Ascending aorta (tissue), 2 donors: ENCODE data around the gene BLTP3B. TPM values are rescaled to one million over a fixed set of nuclear protein-coding genes. Genes with fewer than 3 reads are reported as not detected.

Source experiments
- DNase-seq, 2 donors: peaks; one replicate each; pipeline ENCODE4 v3.0.0-alpha.2; 2019; ENCODE audit warnings: low spot score in 2 of 2
- H3K27ac ChIP-seq, 2 donors: fragments of 200-600 bp; sonication (generic); one replicate each; pipeline ENCODE4 v1.5.1; 2016 to 2017; ENCODE audit warnings: mild to moderate bottlenecking in 1 of 2
- H3K27me3 ChIP-seq: fragments of 200-600 bp; sonication (generic); one replicate; pipeline ENCODE4 v1.5.1; 2017
- H3K36me3 ChIP-seq, 2 donors: fragments of 200-600 bp; sonication (generic); one replicate each; pipeline ENCODE4 v1.5.1; 2016
- H3K4me1 ChIP-seq, 2 donors: fragments of 200-600 bp; sonication (generic); one replicate each; pipeline ENCODE4 v1.5.1; 2016 to 2017; ENCODE audit warnings: mild to moderate bottlenecking in 1 of 2
- H3K4me3 ChIP-seq, 2 donors: fragments of 200-600 bp; sonication (generic); one replicate each; pipeline ENCODE4 v1.5.1; 2016 to 2017; ENCODE audit warnings: mild to moderate bottlenecking in 1 of 2
- H3K9me3 ChIP-seq, 2 donors: fragments of 200-600 bp; sonication (generic); one replicate each; pipeline ENCODE4 v1.5.1; 2016
- intact Hi-C: fragments of 100-400 bp; cut with DNase I; formaldehyde crosslinking; loops from one replicate; pipeline ENCODE4 v1.15.1; 2023
- total RNA-seq: library from RNA; depleted of rRNA; stranded (reverse); fragments of >200 nt; gene quantifications from one replicate; pipeline ENCODE4 v1.1.0, GENCODE V29; 2016
- TF ChIP-seq, protein P1 (sequence below), 3 experiments: fragments of 200-600 bp in 2 of 3; fragments of 450-650 bp in 1 of 3; sonication (generic) in 2 of 3; IDR thresholded peaks; one replicate each; pipeline ENCODE4 v1.5.1; 2016 to 2019; ENCODE audit warnings: antibody characterized with exemption in 3 of 3, mild to moderate bottlenecking in 1 of 3, moderate library complexity in 1 of 3

BLTP3B gene
- total RNA-seq, 1 donor from 2014 or later, result 18.8 TPM

DNA sequence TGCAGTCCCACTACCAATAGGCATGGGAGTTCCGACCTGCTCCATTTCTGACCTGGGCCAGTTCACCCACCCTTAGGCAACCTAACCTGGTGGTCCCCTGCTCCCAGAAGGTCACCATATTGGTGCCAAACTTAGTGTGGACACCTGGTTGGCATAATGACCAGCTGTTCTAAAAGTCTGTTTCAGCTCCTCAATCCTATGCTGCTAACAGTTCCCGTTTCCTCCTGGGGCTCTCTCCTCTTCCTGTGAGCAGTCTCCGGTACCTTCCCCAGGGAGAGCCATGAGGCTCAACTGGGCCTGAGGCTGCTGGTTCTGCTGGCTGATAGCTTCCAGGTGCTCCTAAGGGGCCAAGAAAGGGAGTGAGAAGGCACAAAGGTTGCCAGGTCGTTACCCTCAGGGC lies 15.9 kb upstream of the BLTP3B start:
- no peaks in the 10 kb centered on the region for H3K4me1 ChIP-seq
- H3K27ac ChIP-seq, result no peak overlapping the region
- TF ChIP-seq, protein P1, sequence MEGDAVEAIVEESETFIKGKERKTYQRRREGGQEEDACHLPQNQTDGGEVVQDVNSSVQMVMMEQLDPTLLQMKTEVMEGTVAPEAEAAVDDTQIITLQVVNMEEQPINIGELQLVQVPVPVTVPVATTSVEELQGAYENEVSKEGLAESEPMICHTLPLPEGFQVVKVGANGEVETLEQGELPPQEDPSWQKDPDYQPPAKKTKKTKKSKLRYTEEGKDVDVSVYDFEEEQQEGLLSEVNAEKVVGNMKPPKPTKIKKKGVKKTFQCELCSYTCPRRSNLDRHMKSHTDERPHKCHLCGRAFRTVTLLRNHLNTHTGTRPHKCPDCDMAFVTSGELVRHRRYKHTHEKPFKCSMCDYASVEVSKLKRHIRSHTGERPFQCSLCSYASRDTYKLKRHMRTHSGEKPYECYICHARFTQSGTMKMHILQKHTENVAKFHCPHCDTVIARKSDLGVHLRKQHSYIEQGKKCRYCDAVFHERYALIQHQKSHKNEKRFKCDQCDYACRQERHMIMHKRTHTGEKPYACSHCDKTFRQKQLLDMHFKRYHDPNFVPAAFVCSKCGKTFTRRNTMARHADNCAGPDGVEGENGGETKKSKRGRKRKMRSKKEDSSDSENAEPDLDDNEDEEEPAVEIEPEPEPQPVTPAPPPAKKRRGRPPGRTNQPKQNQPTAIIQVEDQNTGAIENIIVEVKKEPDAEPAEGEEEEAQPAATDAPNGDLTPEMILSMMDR (IDR thresholded peaks at IDR 0.05), result no peak
- no peaks in the 10 kb centered on the region for H3K27me3 ChIP-seq
- no peak for DNase-seq
- no peak overlapping the region for H3K4me3 ChIP-seq
- no peaks in the 10 kb centered on the region for H3K9me3 ChIP-seq
- intact Hi-C loops, result loop anchor here (5.0 kb wide), 1 partner anchor 39 kb away; no protein-coding TSS in a partner anchor
- no peaks in the 10 kb centered on the region for H3K36me3 ChIP-seq

GRCh38 chr12:100157427-100157821 lies 14.8 kb upstream of the BLTP3B start:
- H3K27ac ChIP-seq, result no peak overlapping the region
- H3K9me3 ChIP-seq, result no peaks in the 10 kb centered on the region
- H3K36me3 ChIP-seq, result no peaks in the 10 kb centered on the region
- no peak for DNase-seq
- no peak overlapping the region for H3K4me3 ChIP-seq
- no peaks in the 10 kb centered on the region for H3K4me1 ChIP-seq
- TF ChIP-seq, protein P1 (IDR thresholded peaks at IDR 0.05), result no peak
- no peaks in the 10 kb centered on the region for H3K27me3 ChIP-seq
- intact Hi-C loops, result loop anchor here (5.0 kb wide), 1 partner anchor 40 kb away; no protein-coding TSS in a partner anchor

DNA sequence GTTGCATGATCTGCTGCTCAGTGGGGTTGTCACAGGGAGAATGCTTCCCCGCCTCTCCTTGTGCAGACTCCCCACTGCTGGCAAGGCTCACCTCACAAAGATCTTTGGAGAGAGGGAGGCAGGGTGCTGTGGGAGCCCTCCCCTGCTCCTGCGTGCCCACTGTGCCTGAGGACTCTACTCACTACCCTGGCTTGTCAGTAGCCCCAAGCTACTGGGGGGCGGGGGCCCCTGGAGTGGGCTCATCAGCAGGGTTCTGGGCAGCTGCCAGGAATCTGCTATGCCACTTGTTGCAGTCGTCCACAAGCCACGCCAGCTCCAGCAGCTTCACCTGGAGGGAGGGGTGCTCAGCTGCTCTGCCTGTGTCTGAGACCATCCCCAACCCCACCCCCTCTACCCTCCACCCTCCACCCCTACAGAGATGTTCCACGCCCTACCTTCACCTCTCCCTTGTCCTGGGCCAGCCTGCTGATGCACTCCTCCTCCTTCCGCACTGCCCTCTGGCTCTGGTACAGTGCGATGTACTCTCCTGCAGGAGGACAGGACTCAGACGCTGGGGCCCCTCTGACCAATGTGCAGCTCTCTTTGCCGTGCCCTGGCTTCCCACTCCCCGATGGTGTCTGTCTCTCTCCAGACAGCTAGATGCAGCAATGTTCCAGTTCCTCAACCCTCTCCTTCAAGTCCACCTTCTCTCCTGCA lies 14.2 kb upstream of the BLTP3B start:
- no peaks in the 10 kb centered on the region for H3K4me1 ChIP-seq
- TF ChIP-seq, protein P1 (IDR thresholded peaks at IDR 0.05), result no peak

GRCh38 chr12:100154474-100155247 lies 12.0 kb upstream of the BLTP3B start:
- Histone ChIP-seq H3K36me3 (no peaks in the 10 kb centered on the region), H3K4me1 (no peaks in the 10 kb centered on the region), H3K4me3 (no peak overlapping the region), H3K27me3 (no peaks in the 10 kb centered on the region), H3K9me3 (no peaks in the 10 kb centered on the region), H3K27ac (no peak overlapping the region)
- peak in 1 of 2 donors; percentile 81 for DNase-seq
- intact Hi-C loops, result loop anchor here (5.0 kb wide), 1 partner anchor 43 kb away; no protein-coding TSS in a partner anchor
- TF ChIP-seq, protein P1 (IDR thresholded peaks at IDR 0.05), result peak; percentile 47 to 76 (median 75)

More for the DNA sequence above, 14.2 kb upstream of the BLTP3B start:
- DNase-seq, result peak in 1 of 2 donors; percentile 54
- Histone ChIP-seq H3K9me3 (no peaks in the 10 kb centered on the region), H3K27ac (no peak overlapping the region), H3K4me3 (no peak overlapping the region), H3K27me3 (no peaks in the 10 kb centered on the region), H3K36me3 (no peaks in the 10 kb centered on the region)
- intact Hi-C loops, result loop anchor here (5.0 kb wide), 1 partner anchor 40 kb away; no protein-coding TSS in a partner anchor

GRCh38 chr12:100153131-100153530 lies 10.5 kb upstream of the BLTP3B start:
- Histone ChIP-seq H3K27ac (no peak overlapping the region), H3K9me3 (no peaks in the 10 kb centered on the region), H3K27me3 (no peaks in the 10 kb centered on the region), H3K4me3 (no peak overlapping the region), H3K4me1 (no peaks in the 10 kb centered on the region), H3K36me3 (no peaks in the 10 kb centered on the region)
- TF ChIP-seq, protein P1 (IDR thresholded peaks at IDR 0.05), result no peak
- DNase-seq, result no peak
- intact Hi-C loops, result no loop called here
